PC-9 (cell line): ENCODE measurements around the gene ARID4B.

Experiments used
- EZH2 ChIP-seq: fragments of 200-600 bp; sonication (generic); IDR thresholded peaks from 2 replicates; pipeline ENCODE4 v1.8.0; 2017; ENCODE audit warnings: antibody characterized with exemption, low read depth
- TF ChIP-seq, protein P1 (sequence below): fragments of 200-600 bp; sonication (generic); conservative IDR thresholded peaks from 2 replicates; pipeline ENCODE4 v1.6.1; 2017; ENCODE audit warnings: mixed run types, antibody characterized with exemption, mild to moderate bottlenecking, moderate library complexity

DNA sequence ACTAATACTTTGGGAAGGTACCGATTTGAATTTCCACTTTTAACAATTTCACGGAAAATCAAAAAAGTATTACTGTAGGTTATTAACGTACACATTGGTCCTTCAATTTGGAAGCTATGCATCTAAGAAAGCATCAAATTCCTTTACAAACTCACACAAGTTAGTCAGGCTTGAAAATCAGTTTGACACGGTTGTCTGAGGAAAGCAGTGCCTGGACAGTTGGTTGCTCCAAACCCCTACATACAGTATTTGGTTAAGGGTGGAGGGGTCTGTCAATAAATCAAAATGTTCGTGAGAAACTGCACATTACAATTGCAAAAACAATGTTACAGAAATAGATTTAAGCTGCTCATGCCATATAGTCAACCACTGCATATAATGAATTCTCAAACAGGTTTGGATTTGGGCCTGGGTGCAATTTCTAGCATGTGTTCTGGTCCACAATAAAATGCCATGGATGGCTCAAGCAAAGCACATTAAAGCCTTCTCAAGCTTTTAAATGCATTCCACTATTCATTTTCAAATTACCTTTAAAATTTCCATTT lies 147.0 kb downstream of the ARID4B start:
- TF ChIP-seq, protein P1, sequence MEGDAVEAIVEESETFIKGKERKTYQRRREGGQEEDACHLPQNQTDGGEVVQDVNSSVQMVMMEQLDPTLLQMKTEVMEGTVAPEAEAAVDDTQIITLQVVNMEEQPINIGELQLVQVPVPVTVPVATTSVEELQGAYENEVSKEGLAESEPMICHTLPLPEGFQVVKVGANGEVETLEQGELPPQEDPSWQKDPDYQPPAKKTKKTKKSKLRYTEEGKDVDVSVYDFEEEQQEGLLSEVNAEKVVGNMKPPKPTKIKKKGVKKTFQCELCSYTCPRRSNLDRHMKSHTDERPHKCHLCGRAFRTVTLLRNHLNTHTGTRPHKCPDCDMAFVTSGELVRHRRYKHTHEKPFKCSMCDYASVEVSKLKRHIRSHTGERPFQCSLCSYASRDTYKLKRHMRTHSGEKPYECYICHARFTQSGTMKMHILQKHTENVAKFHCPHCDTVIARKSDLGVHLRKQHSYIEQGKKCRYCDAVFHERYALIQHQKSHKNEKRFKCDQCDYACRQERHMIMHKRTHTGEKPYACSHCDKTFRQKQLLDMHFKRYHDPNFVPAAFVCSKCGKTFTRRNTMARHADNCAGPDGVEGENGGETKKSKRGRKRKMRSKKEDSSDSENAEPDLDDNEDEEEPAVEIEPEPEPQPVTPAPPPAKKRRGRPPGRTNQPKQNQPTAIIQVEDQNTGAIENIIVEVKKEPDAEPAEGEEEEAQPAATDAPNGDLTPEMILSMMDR = no peak
- no peak for TF ChIP-seq EZH2
